IMR-90 (cell line): ENCODE data around the gene SEMA3C. TPM values are rescaled to one million over a fixed set of nuclear protein-coding genes. Genes with fewer than 3 reads are reported as not detected.

Experiments
- ATAC-seq: fragments of 200-7000 bp; cut with Tn5 transposase; 2 replicates; pipeline ENCODE4 v1.9.1; 2020; ENCODE audit warnings: low read depth, mild to moderate bottlenecking, moderate library complexity
- BruUV-seq: library from RNA; stranded (reverse); fragments of 400-500 nt; replicated peaks from 2 replicates; lab custom pipeline; 2021; lab: Mats Ljungman, UMichigan
- CTCF ChIA-PET: fragments of 300-600 bp; formaldehyde crosslinking; extraction: SDS; loops from one replicate; lab custom pipeline; 2021; ENCODE audit warnings: antibody characterized with exemption; lab: Yijun Ruan, JAX
- POLR2A ChIA-PET: fragments of 300-600 bp; sonication (Branson Sonifier 250); formaldehyde crosslinking; loops from one replicate; lab custom pipeline; 2022; ENCODE audit warnings: antibody characterized with exemption; ENCODE audit not compliant: unreplicated experiment; lab: Charles Lee
- DNase-seq: peaks from one replicate; pipeline ENCODE4 v3.0.0; 2013
- H2AFZ ChIP-seq: replicated peaks from 2 replicates; pipeline ENCODE3; 2013; ENCODE audit warnings: low read length, mild to moderate bottlenecking; ENCODE audit not compliant: poor library complexity
- H2AK5ac ChIP-seq: 2 replicates; pipeline ENCODE4 v1.6.1; 2013; ENCODE audit warnings: low read depth, low read length, inconsistent platforms
- H2AK9ac ChIP-seq: replicated peaks from 2 replicates; pipeline ENCODE3; 2013; ENCODE audit warnings: mild to moderate bottlenecking, low read depth, low read length, moderate library complexity; ENCODE audit not compliant: poor library complexity
- H2BK120ac ChIP-seq: 2 replicates; pipeline ENCODE4 v1.6.1; 2013; ENCODE audit warnings: low read depth, low read length, inconsistent platforms
- H2BK15ac ChIP-seq: 3 replicates; pipeline ENCODE4 v1.6.1; 2013; ENCODE audit warnings: low read depth, low read length, inconsistent platforms
- H2BK20ac ChIP-seq: 2 replicates; pipeline ENCODE4 v1.6.1; 2013; ENCODE audit warnings: low read depth, mild to moderate bottlenecking, inconsistent platforms, low read length, moderate library complexity
- H2BK5ac ChIP-seq: 2 replicates; pipeline ENCODE4 v1.6.1; 2013; ENCODE audit warnings: mild to moderate bottlenecking, low read depth, low read length, inconsistent platforms; ENCODE audit not compliant: poor library complexity, severe bottlenecking
- H3K14ac ChIP-seq: replicated peaks from 2 replicates; pipeline ENCODE4 v1.6.1; 2013; ENCODE audit warnings: low read depth, low read length, inconsistent platforms
- H3K18ac ChIP-seq: 2 replicates; pipeline ENCODE4 v1.6.1; 2013; ENCODE audit warnings: low read depth, low read length, control low read depth
- H3K23ac ChIP-seq: 2 replicates; pipeline ENCODE4 v1.6.1; 2013; ENCODE audit warnings: low read depth, low read length, inconsistent platforms
- H3K27ac ChIP-seq: 2 replicates; pipeline ENCODE4 v1.5.1; 2013; ENCODE audit warnings: mild to moderate bottlenecking, control low read depth, low read length; ENCODE audit not compliant: insufficient read depth
- H3K27me3 ChIP-seq: 2 replicates; pipeline ENCODE4 v1.6.1; 2013; ENCODE audit warnings: low read length; ENCODE audit not compliant: control insufficient read depth, insufficient read depth
- H3K36me3 ChIP-seq: 2 replicates; pipeline ENCODE4 v1.6.1; 2013; ENCODE audit warnings: low read length, mixed read lengths; ENCODE audit not compliant: control insufficient read depth, insufficient read depth
- H3K4ac ChIP-seq: 2 replicates; pipeline ENCODE4 v1.6.1; 2013; ENCODE audit warnings: low read depth, low read length, inconsistent platforms
- H3K4me1 ChIP-seq: 2 replicates; pipeline ENCODE4 v1.6.1; 2013; ENCODE audit warnings: low read length, mixed read lengths; ENCODE audit not compliant: control insufficient read depth, insufficient read depth
- H3K4me2 ChIP-seq: 2 replicates; pipeline ENCODE4 v1.6.1; 2013; ENCODE audit warnings: low read depth, mild to moderate bottlenecking, control low read depth, low read length, moderate library complexity
- H3K4me3 ChIP-seq: 2 replicates; pipeline ENCODE4 v1.5.1; 2013; ENCODE audit warnings: low read depth, mild to moderate bottlenecking, control low read depth, low read length, moderate library complexity; ENCODE audit not compliant: insufficient read depth
- H3K56ac ChIP-seq: 2 replicates; pipeline ENCODE4 v1.6.1; 2013; ENCODE audit warnings: low read length, inconsistent platforms; ENCODE audit not compliant: insufficient read depth; ENCODE audit errors: extremely low read depth
- H3K79me1 ChIP-seq, 2 experiments: 2 replicates each; pipeline ENCODE4 v1.6.1; 2013; ENCODE audit warnings: low read length in 2 of 2, inconsistent platforms in 1 of 2, low read depth in 1 of 2
- H3K9ac ChIP-seq: 2 replicates; pipeline ENCODE4 v1.6.1; 2013; ENCODE audit warnings: low read depth, low read length, control low read depth
- H3K9me1 ChIP-seq: 2 replicates; pipeline ENCODE4 v1.6.1; 2013; ENCODE audit warnings: low read length, inconsistent platforms; ENCODE audit not compliant: insufficient read depth
- H3K9me3 ChIP-seq: 2 replicates; pipeline ENCODE4 v1.6.1; 2013; ENCODE audit warnings: low read length; ENCODE audit not compliant: control insufficient read depth, insufficient read depth
- H4K20me1 ChIP-seq: 2 replicates; pipeline ENCODE4 v1.6.1; 2013; ENCODE audit warnings: low read length, inconsistent platforms; ENCODE audit not compliant: insufficient read depth
- H4K5ac ChIP-seq: 2 replicates; pipeline ENCODE4 v1.6.1; 2013; ENCODE audit warnings: mild to moderate bottlenecking, low read depth, low read length, control low read depth
- H4K8ac ChIP-seq, 2 experiments: 2 replicates each; pipeline ENCODE4 v1.6.1; 2013; ENCODE audit warnings: low read depth in 2 of 2, low read length in 2 of 2, control low read depth in 1 of 2, inconsistent platforms in 1 of 2
- H4K91ac ChIP-seq: 2 replicates; pipeline ENCODE4 v1.6.1; 2013; ENCODE audit warnings: low read depth, low read length, inconsistent platforms; ENCODE audit not compliant: insufficient read depth
- CEBPB ChIP-seq: IDR thresholded peaks from 2 replicates; pipeline ENCODE4 v1.6.1; 2012; ENCODE audit warnings: low read depth, low read length, improper control_type of control experiment
- CTCF ChIP-seq: conservative IDR thresholded peaks from 2 replicates; pipeline ENCODE4 v1.5.1; 2012; ENCODE audit warnings: mild to moderate bottlenecking, low read depth, low read length, improper control_type of control experiment
- POLR2A ChIP-seq: IDR thresholded peaks from 2 replicates; pipeline ENCODE4 v1.6.1; 2012; ENCODE audit warnings: mild to moderate bottlenecking, low read depth, low read length
- USF2 ChIP-seq: fragments of 150-350 bp; IDR thresholded peaks from 2 replicates; pipeline ENCODE4 v1.6.1; 2017; ENCODE audit warnings: mild to moderate bottlenecking, antibody characterized with exemption, low read length, low read depth
- WGBS, 2 experiments: methylation state at CpG; one replicate each; pipeline versions ENCODE4 v1.1.5 to v1.1.7; 2013; ENCODE audit warnings: missing lambda C conversion rate in 2 of 2; ENCODE audit not compliant: insufficient read length in 1 of 2; ENCODE audit errors: extremely low coverage in 2 of 2; 5-methylcytosine and 5-hydroxymethylcytosine counted together
- dilution Hi-C: fragments of 300-500 bp; cut with HindIII; formaldehyde crosslinking; loops from one replicate; pipeline ENCODE4 v1.14.3; 2018; ENCODE audit warnings: low sequenced_read_pairs; ENCODE audit not compliant: unreplicated experiment
- in situ Hi-C: fragments of 300-500 bp; cut with MboI; formaldehyde crosslinking; loops from 3 replicates; pipeline ENCODE4 v1.14.3; 2019; ENCODE audit warnings: low sequenced_read_pairs, inconsistent platforms, mixed read lengths
- intact Hi-C: fragments of 100-400 bp; cut with micrococcal nuclease; formaldehyde crosslinking; loops from 2 replicates; pipeline ENCODE4 v1.10.0; 2022
- polyA plus RNA-seq, 3 experiments: library from polyadenylated mRNA; depleted of rRNA; stranded (reverse); fragments of >200 nt; gene quantifications; 2 replicates each; pipeline ENCODE4 v1.2.3, GENCODE V29; 2012; ENCODE audit warnings: low replicate concordance in 1 of 3
- total RNA-seq: library from RNA; depleted of rRNA; stranded (reverse); fragments of >200 nt; gene quantifications from 2 replicates; pipeline ENCODE4 v1.2.3, GENCODE V29; 2012

Gene SEMA3C
- total and polyA plus RNA-seq, 2 of the 4 experiments (the other 2 are of a cell fraction), result 21.2 to 97.1 TPM

GRCh38 chr7:80821771-80822319 is 97.0 kb downstream of the SEMA3C start:
- POLR2A ChIA-PET, result no interaction called here
- ATAC-seq, result no peak
- no peak overlapping the region for H3K18ac ChIP-seq

More at GRCh38 chr7:80821771-80822319, 97.0 kb downstream of the SEMA3C start:
- in situ Hi-C loops (no loop called here), intact Hi-C loops (loop anchor here (10.0 kb wide), 1 partner anchor 293 kb away; no protein-coding TSS in a partner anchor), dilution Hi-C loops (no loop called here)
- no peak for DNase-seq
- no peaks in the 10 kb centered on the region; a peak in 2 of 4 replicates for H3K79me1 ChIP-seq
- H3K27ac ChIP-seq, result no peak overlapping the region
- H3K56ac ChIP-seq, result no peak overlapping the region
- 83% methylated on average over 1 of the region's 3 CpGs; no CpG with 5 or more reads in 1 of the 2 experiments for WGBS, 2 experiments
- H3K4ac ChIP-seq, result no peak overlapping the region
- no peaks in the 10 kb centered on the region for H3K36me3 ChIP-seq
- no peak overlapping the region for H3K4me3 ChIP-seq
- H3K27me3 ChIP-seq, result no peaks in the 10 kb centered on the region
- no peaks in the 10 kb centered on the region for H3K9me3 ChIP-seq
- H2AK5ac ChIP-seq, result no peak overlapping the region
- no peaks in the 10 kb centered on the region for H3K4me1 ChIP-seq
- H2BK5ac ChIP-seq, result no peak overlapping the region
- no peak overlapping the region for H3K14ac ChIP-seq
- H4K20me1 ChIP-seq, result no peaks in the 10 kb centered on the region
- TF ChIP-seq CEBPB (peak; percentile 4; the same call in 1 of the 2 replicates), POLR2A (no peak), CTCF (no peak), USF2 (no peak)
- CTCF ChIA-PET, result interaction anchor here (0.9 kb wide), 1 partner anchor 13 kb away, joined by 3 read pairs; no protein-coding TSS in a partner anchor
- H3K23ac ChIP-seq, result no peak overlapping the region
- H4K8ac ChIP-seq, result no peak overlapping the region
- no peak overlapping the region for H3K4me2 ChIP-seq
- H4K5ac ChIP-seq, result no peak overlapping the region
- no peak overlapping the region for H4K91ac ChIP-seq
- H3K9ac ChIP-seq, result no peak overlapping the region
- H2AFZ ChIP-seq, result no peak overlapping the region
- H2BK20ac ChIP-seq, result no peak overlapping the region
- H3K9me1 ChIP-seq, result no peaks in the 10 kb centered on the region
- H2BK120ac ChIP-seq, result no peak overlapping the region
- H2BK15ac ChIP-seq, result no peak overlapping the region
- H2AK9ac ChIP-seq, result no peak overlapping the region
- no TSS peak for BruUV-seq
